GM20000 (cell line): ENCODE measurements around the gene ITGA8.

ENCODE experiments used
- DNase-seq: peaks from one replicate; pipeline ENCODE4 v3.0.0; 2012; ENCODE audit warnings: low spot score
- TF ChIP-seq, protein P1 (sequence below): IDR thresholded peaks from 2 replicates; pipeline ENCODE4 v1.5.1; 2012; ENCODE audit warnings: mild to moderate bottlenecking, control low read depth; ENCODE audit errors: extremely low read depth, missing control alignments

ITGA8 gene

GRCh38 chr10:15684768-15685167 lies 35.0 kb downstream of the ITGA8 start:
- TF ChIP-seq, protein P1, sequence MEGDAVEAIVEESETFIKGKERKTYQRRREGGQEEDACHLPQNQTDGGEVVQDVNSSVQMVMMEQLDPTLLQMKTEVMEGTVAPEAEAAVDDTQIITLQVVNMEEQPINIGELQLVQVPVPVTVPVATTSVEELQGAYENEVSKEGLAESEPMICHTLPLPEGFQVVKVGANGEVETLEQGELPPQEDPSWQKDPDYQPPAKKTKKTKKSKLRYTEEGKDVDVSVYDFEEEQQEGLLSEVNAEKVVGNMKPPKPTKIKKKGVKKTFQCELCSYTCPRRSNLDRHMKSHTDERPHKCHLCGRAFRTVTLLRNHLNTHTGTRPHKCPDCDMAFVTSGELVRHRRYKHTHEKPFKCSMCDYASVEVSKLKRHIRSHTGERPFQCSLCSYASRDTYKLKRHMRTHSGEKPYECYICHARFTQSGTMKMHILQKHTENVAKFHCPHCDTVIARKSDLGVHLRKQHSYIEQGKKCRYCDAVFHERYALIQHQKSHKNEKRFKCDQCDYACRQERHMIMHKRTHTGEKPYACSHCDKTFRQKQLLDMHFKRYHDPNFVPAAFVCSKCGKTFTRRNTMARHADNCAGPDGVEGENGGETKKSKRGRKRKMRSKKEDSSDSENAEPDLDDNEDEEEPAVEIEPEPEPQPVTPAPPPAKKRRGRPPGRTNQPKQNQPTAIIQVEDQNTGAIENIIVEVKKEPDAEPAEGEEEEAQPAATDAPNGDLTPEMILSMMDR, result no peak
- peak; percentile 8 for DNase-seq

- TF ChIP-seq, protein P1, result no peak
- DNase-seq, result no peak
Observed at GRCh38 chr10:15681076-15681475, 38.6 kb downstream of the ITGA8 start.

- no peak for DNase-seq
- TF ChIP-seq, protein P1, result no peak
Observed at GRCh38 chr10:15678851-15679250, 40.9 kb downstream of the ITGA8 start.

DNA sequence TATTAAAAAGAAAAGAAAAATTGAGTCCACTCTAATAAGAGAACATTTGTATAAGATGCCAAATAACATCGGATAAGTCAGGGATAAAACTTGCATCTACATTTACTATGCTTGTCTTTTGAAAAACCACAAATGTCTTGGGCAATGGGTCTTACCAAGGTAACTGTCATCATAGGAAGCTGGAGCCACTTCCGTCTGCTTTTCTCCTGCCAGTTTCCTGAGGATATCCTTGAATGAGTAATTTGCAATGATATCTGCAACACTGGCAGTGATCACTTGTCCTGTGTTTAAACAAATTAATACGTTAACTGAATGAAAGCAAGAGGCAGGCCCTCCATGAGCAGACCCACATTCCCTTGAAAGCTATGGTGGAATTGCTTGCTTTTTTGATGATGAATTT lies 47.3 kb downstream of the ITGA8 start:
- no peak for DNase-seq
- TF ChIP-seq, protein P1, result no peak

GRCh38 chr10:15670880-15671279 lies 48.8 kb downstream of the ITGA8 start:
- TF ChIP-seq, protein P1, result no peak
- no peak for DNase-seq

GRCh38 chr10:15661574-15661973 lies 58.1 kb downstream of the ITGA8 start:
- DNase-seq, result no peak
- TF ChIP-seq, protein P1, result no peak

DNA sequence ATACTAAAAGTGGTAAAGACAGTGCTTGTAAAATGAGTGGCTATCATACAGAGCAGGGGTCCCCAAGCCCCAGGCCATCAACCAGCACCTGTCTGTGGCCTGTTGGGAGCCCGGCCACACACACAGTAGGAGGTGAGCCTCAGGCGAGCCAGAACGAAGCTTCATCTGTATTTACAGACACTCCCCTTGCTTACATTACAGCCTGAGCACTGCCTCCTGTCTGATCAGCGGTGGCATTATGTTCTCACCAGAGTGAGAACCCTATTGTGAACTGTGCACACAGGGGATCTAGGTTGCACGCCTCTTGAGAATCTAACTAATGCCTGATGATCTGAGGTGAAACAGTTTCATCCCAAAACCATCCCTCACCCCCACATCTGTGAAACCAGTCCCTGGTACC lies 58.7 kb downstream of the ITGA8 start:
- TF ChIP-seq, protein P1, result no peak
- DNase-seq, result no peak
